Upper lobe of left lung (tissue), 6 donors: ENCODE measurements around the gene CPNE4. TPM values are rescaled to one million over a fixed set of nuclear protein-coding genes. Genes with fewer than 3 reads are reported as not detected.
A peak's percentile ranks its signal among the peaks of the same experiment; 100 is the strongest.

Source experiments
- ATAC-seq, 2 donors: fragments of 200-7000 bp; cut with Tn5 transposase; one replicate each; pipeline ENCODE4 v1.9.1; 2022; ENCODE audit warnings: mild to moderate bottlenecking in 2 of 2, moderate library complexity in 2 of 2; ENCODE audit not compliant: low FRiP score in 2 of 2
- DNase-seq, 2 donors: peaks; one replicate each; pipeline ENCODE4 v3.0.0-alpha.2; 2019 to 2020
- H3K27ac ChIP-seq, 4 donors: fragments of 200-600 bp; sonication (generic); one replicate each; pipeline ENCODE4 v1.5.1; 2016 to 2019
- H3K27me3 ChIP-seq, 4 donors: fragments of 200-600 bp; sonication (generic); one replicate each; pipeline ENCODE4 v1.5.1; 2017 to 2019
- H3K36me3 ChIP-seq, 4 donors: fragments of 200-600 bp; sonication (generic); one replicate each; pipeline ENCODE4 v1.5.1; 2016 to 2019
- H3K4me1 ChIP-seq, 4 donors: fragments of 200-600 bp; sonication (generic); one replicate each; pipeline ENCODE4 v1.5.1; 2018 to 2019
- H3K4me3 ChIP-seq, 4 donors: fragments of 200-600 bp; sonication (generic); one replicate each; pipeline ENCODE4 v1.5.1; 2017 to 2019; ENCODE audit warnings: mild to moderate bottlenecking in 2 of 4, moderate library complexity in 1 of 4
- H3K9me3 ChIP-seq, 4 donors: fragments of 200-600 bp; sonication (generic); one replicate each; pipeline ENCODE4 v1.5.1; 2018 to 2019
- CTCF ChIP-seq, 6 experiments: fragments of 450-650 bp in 4 of 6; fragments of 200-600 bp in 2 of 6; sonication (generic) in 2 of 6; IDR thresholded peaks; one replicate each; pipeline ENCODE4 v1.5.1; 2016 to 2019; ENCODE audit warnings: antibody characterized with exemption in 6 of 6
- EP300 ChIP-seq, 4 donors: sonication (generic); formaldehyde crosslinking; IDR thresholded peaks; one replicate each; pipeline ENCODE4 v1.5.1; 2017; ENCODE audit warnings: antibody characterized with exemption in 4 of 4, control low read depth in 2 of 4
- POLR2A ChIP-seq, 4 donors: fragments of 450-650 bp; IDR thresholded peaks; one replicate each; pipeline ENCODE4 v1.5.1; 2016 to 2017; ENCODE audit warnings: antibody characterized with exemption in 4 of 4, mild to moderate bottlenecking in 2 of 4
- POLR2AphosphoS5 ChIP-seq, 2 donors: sonication (generic); formaldehyde crosslinking; IDR thresholded peaks; one replicate each; pipeline ENCODE4 v1.5.1; 2017; ENCODE audit warnings: antibody characterized with exemption in 2 of 2
- WGBS, 2 donors: methylation state at CpG; one replicate each; pipeline ENCODE4 v1.1.5; 2017 to 2018; 5-methylcytosine and 5-hydroxymethylcytosine counted together
- total RNA-seq, 6 donors: library from RNA; depleted of rRNA in 4 of 6; stranded (reverse); fragments of >200 nt in 4 of 6; gene quantifications; one replicate each; pipeline versions ENCODE4 v1.1.0 to v1.2.1, GENCODE V29; 2016 to 2021
- donor health status: DM: no; HTN: no; CAD: no; lungs with moderate emphysema.
- donor health status: DM: no; HTN: yes; CAD: no; lungs with severe emphysema.

The CPNE4 gene
- total RNA-seq, 6 donors from 2014 or later, result 0.34 to 2.1 (median 0.47) TPM; not detected in 3

GRCh38 chr3:131803113-131803512 lies 231.7 kb downstream of the CPNE4 start:
- Histone ChIP-seq H3K27me3 (no peaks in the 10 kb centered on the region), H3K36me3 (no peaks in the 10 kb centered on the region), H3K27ac (no peak overlapping the region), H3K9me3 (no peaks in the 10 kb centered on the region), H3K4me3 (no peak overlapping the region), H3K4me1 (peaks cover 0 to 2% (median 0%) of the 10 kb centered on the region in 4 donors)
- TF ChIP-seq POLR2A (IDR thresholded peaks at IDR 0.05), result no peak
- no peak for TF ChIP-seq EP300 (IDR thresholded peaks at IDR 0.05)
- TF ChIP-seq POLR2AphosphoS5 (IDR thresholded peaks at IDR 0.05), result no peak
- TF ChIP-seq CTCF (IDR thresholded peaks at IDR 0.05), result no peak
- WGBS, 2 donors, result 75 to 86% methylated on average over 1 of the region's 1 CpG
- DNase-seq, result no peak
- ATAC-seq, result no peak

GRCh38 chr3:131802029-131802428 lies 232.8 kb downstream of the CPNE4 start:
- DNase-seq (no peak), ATAC-seq (no peak)
- Histone ChIP-seq H3K4me3 (no peak overlapping the region), H3K4me1 (peaks cover 0 to 2% (median 0%) of the 10 kb centered on the region in 4 donors), H3K27ac (no peak overlapping the region), H3K9me3 (no peaks in the 10 kb centered on the region), H3K36me3 (no peaks in the 10 kb centered on the region), H3K27me3 (no peaks in the 10 kb centered on the region)
- TF ChIP-seq EP300 (IDR thresholded peaks at IDR 0.05) (no peak), CTCF (IDR thresholded peaks at IDR 0.05) (no peak), POLR2AphosphoS5 (IDR thresholded peaks at IDR 0.05) (no peak), POLR2A (IDR thresholded peaks at IDR 0.05) (no peak)
- 47 to 56% methylated on average over 3 of the region's 3 CpGs for WGBS, 2 donors

GRCh38 chr3:131801566-131801965 lies 233.2 kb downstream of the CPNE4 start:
- ATAC-seq, result peak in 1 of 2 donors; percentile 55

GRCh38 chr3:131797776-131798175 lies 237.0 kb downstream of the CPNE4 start:
- Histone ChIP-seq H3K36me3 (no peaks in the 10 kb centered on the region), H3K27ac (no peak overlapping the region), H3K9me3 (no peaks in the 10 kb centered on the region), H3K27me3 (no peaks in the 10 kb centered on the region), H3K4me1 (peaks cover 0 to 10% (median 3%) of the 10 kb centered on the region in 4 donors), H3K4me3 (no peak overlapping the region)
- TF ChIP-seq CTCF (IDR thresholded peaks at IDR 0.05) (no peak), POLR2AphosphoS5 (IDR thresholded peaks at IDR 0.05) (no peak), POLR2A (IDR thresholded peaks at IDR 0.05) (no peak), EP300 (IDR thresholded peaks at IDR 0.05) (no peak)
- DNase-seq (no peak), ATAC-seq (no peak)
- 85 to 92% methylated on average over 1 of the region's 1 CpG for WGBS, 2 donors

More at GRCh38 chr3:131801566-131801965, 233.2 kb downstream of the CPNE4 start:
- no peak overlapping the region for H3K4me3 ChIP-seq
- H3K27ac ChIP-seq, result no peak overlapping the region
- H3K27me3 ChIP-seq, result no peaks in the 10 kb centered on the region
- H3K9me3 ChIP-seq, result no peaks in the 10 kb centered on the region
- TF ChIP-seq POLR2AphosphoS5 (IDR thresholded peaks at IDR 0.05), result no peak
- TF ChIP-seq POLR2A (IDR thresholded peaks at IDR 0.05), result no peak
- no peak for TF ChIP-seq EP300 (IDR thresholded peaks at IDR 0.05)
- TF ChIP-seq CTCF (IDR thresholded peaks at IDR 0.05), result no peak
- no peak for DNase-seq
- WGBS, 2 donors, result 68 to 71% methylated on average over 4 of the region's 4 CpGs
- H3K36me3 ChIP-seq, result no peaks in the 10 kb centered on the region
- peaks cover 0 to 2% (median 0%) of the 10 kb centered on the region in 4 donors for H3K4me1 ChIP-seq

- WGBS, 2 donors, result 60 to 75% methylated on average over 3 to 4 of the region's 4 CpGs
- DNase-seq (no peak), ATAC-seq (no peak)
- H3K36me3 ChIP-seq, result no peaks in the 10 kb centered on the region
- no peaks in the 10 kb centered on the region for H3K9me3 ChIP-seq
- H3K4me1 ChIP-seq, result peaks cover 0 to 10% (median 2%) of the 10 kb centered on the region in 4 donors
- TF ChIP-seq CTCF (IDR thresholded peaks at IDR 0.05) (no peak), POLR2AphosphoS5 (IDR thresholded peaks at IDR 0.05) (no peak), POLR2A (IDR thresholded peaks at IDR 0.05) (no peak), EP300 (IDR thresholded peaks at IDR 0.05) (no peak)
- no peaks in the 10 kb centered on the region for H3K27me3 ChIP-seq
- H3K4me3 ChIP-seq, result no peak overlapping the region
- no peak overlapping the region for H3K27ac ChIP-seq
Measured at GRCh38 chr3:131796558-131797198, 238.1 kb downstream of the CPNE4 start.
